KOPT-K1 (cell line): ENCODE data around the gene CAV3.
"Not testable (repeated sequence)": the region's sequence is repeated elsewhere in the genome, so short reads cannot be mapped to it uniquely, and the experiment has no call there.

Source experiments
- H3K27ac ChIP-seq: fragments of 200-600 bp; sonication (generic); 2 replicates; pipeline ENCODE4 v1.5.1; 2016; ENCODE audit warnings: antibody characterized with exemption, mild to moderate bottlenecking, low read depth, low read length; ENCODE audit not compliant: poor library complexity, severe bottlenecking
- H3K36me3 ChIP-seq: fragments of 200-600 bp; sonication (generic); 2 replicates; pipeline ENCODE4 v1.5.1; 2017; ENCODE audit warnings: antibody characterized with exemption, mild to moderate bottlenecking, low read length, moderate library complexity; ENCODE audit not compliant: insufficient read depth
- H3K9me3 ChIP-seq: fragments of 200-600 bp; sonication (generic); 2 replicates; pipeline ENCODE4 v1.5.1; 2017; ENCODE audit warnings: antibody characterized with exemption, low read length, mild to moderate bottlenecking; ENCODE audit not compliant: insufficient read depth, poor library complexity, severe bottlenecking

The CAV3 gene

GRCh38 chr3:8733332-8734094 lies at the start of gene CAV3:
CAV3 (plus strand) TSS chr3:8733802; CDS start chr3:8733877, 75 bp downstream.
- Histone ChIP-seq H3K9me3 (no peaks in the 10 kb centered on the region), H3K27ac (no peak within 1 kb of the TSS), H3K36me3 (no peaks in the 10 kb centered on the region)

GRCh38 chr3:8684992-8685391 lies 48.6 kb upstream of the CAV3 start:
- not testable (repeated sequence) for H3K9me3 ChIP-seq, H3K36me3 ChIP-seq, H3K27ac ChIP-seq

GRCh38 chr3:8691295-8691694 lies 42.3 kb upstream of the CAV3 start:
- not testable (repeated sequence) for H3K9me3 ChIP-seq, H3K27ac ChIP-seq, H3K36me3 ChIP-seq

- Histone ChIP-seq H3K36me3 (no peaks in the 10 kb centered on the region), H3K9me3 (peaks cover 17% of the 10 kb centered on the region), H3K27ac (no peak overlapping the region)
Measured at GRCh38 chr3:8702560-8702959, 31.0 kb upstream of the CAV3 start.

- Histone ChIP-seq H3K9me3 (peaks cover 5% of the 10 kb centered on the region), H3K36me3 (no peaks in the 10 kb centered on the region), H3K27ac (no peak overlapping the region)
Measured at GRCh38 chr3:8705575-8705974, 28.0 kb upstream of the CAV3 start.

GRCh38 chr3:8709287-8709686 lies 24.3 kb upstream of the CAV3 start:
- H3K9me3 ChIP-seq = peaks cover 5% of the 10 kb centered on the region
- H3K36me3 ChIP-seq = no peaks in the 10 kb centered on the region
- no peak overlapping the region for H3K27ac ChIP-seq

GRCh38 chr3:8709801-8710507 lies 23.6 kb upstream of the CAV3 start:
- Histone ChIP-seq H3K27ac (no peak overlapping the region), H3K9me3 (peaks cover 5% of the 10 kb centered on the region), H3K36me3 (no peaks in the 10 kb centered on the region)

- H3K27ac ChIP-seq = no peak overlapping the region
- H3K9me3 ChIP-seq = no peaks in the 10 kb centered on the region
- H3K36me3 ChIP-seq = no peaks in the 10 kb centered on the region
Measured at GRCh38 chr3:8712045-8712907, 21.3 kb upstream of the CAV3 start.

GRCh38 chr3:8712908-8713255 lies 20.7 kb upstream of the CAV3 start:
- Histone ChIP-seq H3K27ac (no peak overlapping the region), H3K9me3 (no peaks in the 10 kb centered on the region), H3K36me3 (no peaks in the 10 kb centered on the region)

GRCh38 chr3:8713901-8714759 lies 19.5 kb upstream of the CAV3 start:
- no peaks in the 10 kb centered on the region for H3K9me3 ChIP-seq
- H3K27ac ChIP-seq = no peak overlapping the region
- no peaks in the 10 kb centered on the region for H3K36me3 ChIP-seq

- H3K27ac ChIP-seq, H3K9me3 ChIP-seq, H3K36me3 ChIP-seq: not testable (repeated sequence)
Measured at GRCh38 chr3:8715757-8716156, 17.8 kb upstream of the CAV3 start.

- no peaks in the 10 kb centered on the region for H3K36me3 ChIP-seq
- peaks cover 10% of the 10 kb centered on the region for H3K9me3 ChIP-seq
- no peak overlapping the region for H3K27ac ChIP-seq
Measured at GRCh38 chr3:8722808-8723207, 10.8 kb upstream of the CAV3 start.

- Histone ChIP-seq H3K9me3 (peaks cover 10% of the 10 kb centered on the region), H3K36me3 (no peaks in the 10 kb centered on the region), H3K27ac (no peak overlapping the region)
Measured at GRCh38 chr3:8723612-8724011, 10.0 kb upstream of the CAV3 start.

- Histone ChIP-seq H3K36me3 (no peaks in the 10 kb centered on the region), H3K9me3 (peaks cover 10% of the 10 kb centered on the region), H3K27ac (no peak overlapping the region)
Measured at GRCh38 chr3:8724108-8724752, 9.4 kb upstream of the CAV3 start.
